ENCODE results near the gene MCCC1.

MCCC1 gene

DNA sequence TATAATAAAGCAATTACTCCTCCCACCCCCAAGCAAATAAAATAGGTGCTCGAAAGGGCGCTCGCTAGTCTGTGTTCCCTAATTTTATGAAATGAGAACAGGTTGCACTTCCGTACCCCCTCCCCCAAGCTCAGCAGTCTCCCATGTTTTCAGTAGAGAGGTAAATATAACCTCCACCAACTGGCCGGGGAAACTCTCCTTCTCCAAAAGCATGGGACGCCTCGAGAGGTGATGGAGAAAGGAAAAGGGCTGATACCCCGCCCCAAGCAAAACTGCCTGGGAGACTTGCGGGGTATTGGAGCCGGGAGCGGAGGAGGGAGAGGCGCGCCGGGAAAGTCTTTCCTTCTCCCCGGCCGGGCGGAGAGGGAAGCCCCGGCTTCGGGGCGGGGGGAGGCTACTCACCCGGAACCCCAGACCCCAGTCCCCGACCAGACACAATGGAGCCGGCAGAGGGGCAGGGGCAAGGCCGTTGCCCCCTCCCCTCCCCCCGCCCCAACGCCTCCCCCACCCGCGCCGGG, 119.6 kb downstream of the MCCC1 start:
- DNase-seq = peak; percentile 53

DNA sequence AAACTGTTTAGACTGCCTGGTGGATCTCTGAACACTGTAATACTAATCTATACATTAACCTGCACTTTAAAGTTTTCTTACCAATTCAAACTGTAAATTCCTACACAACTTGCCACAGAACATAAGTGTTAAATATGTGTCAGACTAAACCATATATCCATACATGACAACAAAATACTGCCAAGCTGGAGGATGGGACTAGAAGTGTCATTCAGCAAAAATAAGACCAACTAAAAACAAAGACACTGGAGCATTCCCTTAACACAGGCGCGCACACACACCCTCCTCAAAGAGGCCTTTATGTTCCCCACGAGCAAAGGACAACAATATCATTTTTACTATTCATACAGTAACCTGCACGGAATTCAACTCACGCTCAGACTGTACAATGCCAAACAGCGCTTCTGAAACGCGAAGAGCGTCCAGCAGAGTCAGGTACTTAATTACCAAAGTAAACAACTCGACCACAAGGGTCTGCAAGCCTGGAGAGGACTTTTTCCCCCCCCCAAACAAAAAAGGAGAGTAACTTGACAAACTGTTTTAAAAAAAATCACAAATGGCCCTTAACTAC, 120.1 kb downstream of the MCCC1 start:
- DNase-seq = no peak

DNA sequence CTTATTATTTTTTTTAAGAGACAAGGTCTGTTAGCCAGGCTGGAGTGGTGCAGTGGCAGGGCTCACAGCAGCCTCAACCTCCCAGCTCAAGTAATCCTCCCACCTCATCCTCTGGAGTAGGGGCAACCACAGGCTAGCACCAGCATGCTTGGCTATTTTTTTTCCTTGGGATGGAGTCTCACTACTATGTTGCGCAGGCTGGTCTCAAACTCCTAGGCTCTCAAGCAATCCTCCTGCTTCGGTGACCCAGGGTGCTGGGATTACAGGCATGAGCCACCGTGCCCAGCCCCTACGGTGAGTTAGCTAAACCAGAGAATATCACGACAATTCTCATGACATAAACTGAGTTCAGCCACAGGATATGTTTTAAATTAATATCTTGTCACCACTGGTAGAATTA, 120.9 kb downstream of the MCCC1 start:
- DNase-seq = no peak

DNA sequence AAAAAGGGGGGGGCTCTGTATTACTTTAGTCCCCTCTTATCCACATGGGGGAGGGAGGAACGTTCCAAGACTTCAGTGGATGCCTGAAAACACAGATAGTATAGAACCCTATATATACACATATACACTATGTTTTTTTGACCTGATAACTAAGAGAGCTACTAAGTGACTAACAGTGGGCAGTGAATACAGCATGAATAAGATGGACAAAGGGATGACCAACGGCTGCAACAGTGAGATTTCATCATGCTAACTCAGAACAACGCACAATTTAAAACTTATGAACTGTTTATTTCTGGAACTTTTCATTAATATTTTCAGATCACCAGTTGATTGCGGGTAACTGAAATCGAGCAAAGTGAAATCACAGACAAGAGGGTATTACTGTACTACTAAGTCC, 126.2 kb downstream of the MCCC1 start:
- DNase-seq = no peak

DNA sequence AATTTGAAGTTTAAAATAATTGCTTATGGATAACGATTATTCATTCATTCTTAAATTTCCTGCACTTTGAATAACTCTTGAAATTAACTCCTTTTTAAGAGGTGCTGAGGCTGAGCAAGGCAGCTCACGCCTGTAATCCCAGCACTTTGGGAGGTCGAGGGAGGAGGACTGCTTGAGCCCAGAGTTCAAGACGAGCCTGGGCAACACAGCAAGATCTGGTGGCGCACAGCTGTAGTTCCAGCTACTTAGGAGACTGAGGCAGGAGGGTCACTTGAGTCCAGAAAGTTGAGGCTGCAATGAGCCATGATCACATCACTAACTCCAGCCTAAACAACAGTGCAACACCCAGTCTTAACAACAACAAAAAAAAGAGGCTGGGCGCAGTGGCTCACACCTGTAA, 126.9 kb downstream of the MCCC1 start:
- DNase-seq = no peak

DNA sequence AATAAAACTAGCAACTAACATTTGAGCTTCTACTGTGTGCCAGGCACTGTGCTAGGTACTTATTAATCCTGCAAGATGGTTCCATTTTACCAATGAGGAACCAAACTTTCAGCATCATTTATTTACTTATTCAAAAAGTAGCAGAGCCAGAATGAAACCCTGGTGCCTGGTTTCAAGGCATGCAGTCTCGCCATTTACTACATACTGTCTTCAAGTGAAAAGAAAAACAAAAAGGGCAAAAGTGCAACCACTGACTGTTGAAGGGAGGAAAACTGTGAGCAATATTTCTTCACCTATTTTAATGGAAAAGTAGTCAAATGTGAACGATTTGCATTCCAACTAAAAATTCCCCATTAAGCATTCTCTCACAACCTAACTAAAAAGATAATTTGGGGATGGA, 127.7 kb downstream of the MCCC1 start:
- no peak for DNase-seq

DNA sequence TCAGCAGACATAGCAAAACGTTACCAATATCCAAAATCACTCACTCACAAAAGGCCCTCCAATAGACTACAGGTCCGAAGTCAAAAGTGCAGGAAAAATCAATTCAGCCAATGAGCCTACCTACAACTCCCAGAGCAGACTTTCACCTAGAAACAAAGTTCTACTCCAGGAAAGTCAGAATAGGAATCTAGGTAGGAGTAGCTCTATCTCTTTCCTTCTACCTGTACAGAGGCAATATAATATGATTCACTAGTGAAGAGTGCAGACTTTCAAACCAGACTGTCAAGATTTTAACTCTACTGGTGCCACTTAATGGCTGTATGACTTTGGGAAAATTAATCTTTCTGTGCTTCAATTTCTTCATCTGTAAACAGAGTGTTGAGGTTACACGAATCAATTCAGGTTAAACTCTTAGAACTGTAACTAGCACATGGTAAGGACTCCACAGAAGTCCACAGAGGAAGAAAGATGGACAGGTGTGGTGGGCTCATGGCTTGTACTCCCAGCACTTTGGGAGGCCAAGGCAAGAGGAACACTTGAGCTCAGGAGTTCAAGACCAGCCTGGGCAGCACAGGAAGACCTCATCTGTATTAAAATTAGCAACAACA, 128.4 kb downstream of the MCCC1 start:
- DNase-seq = no peak

DNA sequence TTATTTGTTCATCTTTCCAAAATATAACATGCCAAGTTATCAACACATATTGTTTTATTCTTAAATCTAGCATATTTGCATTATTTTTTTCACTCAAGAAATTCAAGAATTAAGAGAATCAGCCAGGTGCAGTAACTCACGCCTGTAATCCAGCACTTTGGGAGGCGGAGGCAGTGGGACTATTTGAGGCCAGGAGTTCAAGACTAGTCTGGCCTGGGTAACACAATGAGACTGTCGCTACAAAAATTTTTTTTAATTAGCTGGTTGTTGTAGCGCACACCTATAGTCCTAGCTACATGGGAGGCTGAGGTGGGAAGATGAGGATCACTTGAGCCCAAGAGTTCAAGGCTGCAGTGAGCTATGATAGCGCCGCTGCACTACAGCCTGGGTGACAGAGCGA, 129.4 kb downstream of the MCCC1 start:
- DNase-seq = no peak

DNA sequence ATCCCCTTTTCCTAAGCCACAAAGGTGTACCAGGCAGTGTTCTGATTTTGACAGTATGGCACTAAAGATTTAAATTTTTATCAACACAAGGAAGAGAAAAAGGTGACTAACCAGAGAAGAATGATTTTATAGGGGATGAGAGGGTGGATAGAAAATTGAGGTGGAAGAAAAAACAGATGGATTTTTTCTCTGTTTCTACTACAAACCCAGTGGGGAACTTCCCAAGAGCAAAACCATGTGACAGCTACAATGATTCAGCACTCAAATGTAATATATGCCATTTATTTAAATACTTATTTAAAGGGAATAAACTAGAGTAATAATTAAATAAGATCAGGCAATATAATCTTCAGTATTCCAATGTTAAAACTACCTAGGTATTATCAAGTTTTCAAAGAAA, 130.0 kb downstream of the MCCC1 start:
- DNase-seq = no peak

DNA sequence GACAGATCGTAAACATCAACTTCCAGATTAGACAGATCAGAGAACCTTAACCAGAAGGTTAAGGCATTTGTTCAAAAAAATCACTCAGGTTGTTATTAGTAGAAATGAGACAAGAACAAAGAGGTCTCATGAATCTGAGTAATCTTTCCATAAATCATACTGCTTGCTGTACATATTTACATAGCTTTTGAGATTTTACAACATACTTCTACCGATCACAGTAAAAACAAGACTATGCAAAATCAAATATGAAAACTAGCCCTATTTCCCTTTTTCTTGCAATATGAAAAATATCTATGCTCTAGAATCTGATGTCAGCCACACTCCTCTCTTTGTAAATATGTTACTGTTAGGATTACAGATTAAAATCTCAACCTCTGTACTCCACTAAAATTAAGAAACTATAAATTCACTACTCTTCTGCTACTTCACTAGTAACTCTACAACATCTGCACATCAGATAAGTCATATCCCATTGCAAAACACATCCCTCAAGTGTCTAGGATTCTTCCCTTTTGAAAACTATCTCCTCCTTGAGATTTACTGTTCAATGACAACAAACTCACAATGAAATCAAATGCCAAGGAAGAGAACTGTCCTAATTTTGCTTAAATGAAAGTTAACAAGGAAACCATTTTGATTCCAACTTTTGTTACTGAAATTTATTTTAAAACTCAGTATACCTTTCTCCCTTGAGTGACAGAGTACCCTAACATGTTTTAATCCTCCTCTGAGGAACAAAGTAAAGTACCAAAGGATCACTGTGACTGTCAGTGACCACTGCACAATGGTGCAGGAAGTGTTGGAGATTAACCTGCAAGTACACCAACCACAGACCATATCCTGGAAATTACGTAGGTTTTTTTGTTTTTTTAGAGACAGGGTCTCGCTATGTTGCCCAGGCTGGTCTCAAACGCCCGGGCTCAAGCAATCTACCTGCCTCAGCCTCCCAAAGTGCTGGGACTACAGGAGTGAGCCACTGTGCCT, 131.8 kb downstream of the MCCC1 start:
- no peak for DNase-seq

DNA sequence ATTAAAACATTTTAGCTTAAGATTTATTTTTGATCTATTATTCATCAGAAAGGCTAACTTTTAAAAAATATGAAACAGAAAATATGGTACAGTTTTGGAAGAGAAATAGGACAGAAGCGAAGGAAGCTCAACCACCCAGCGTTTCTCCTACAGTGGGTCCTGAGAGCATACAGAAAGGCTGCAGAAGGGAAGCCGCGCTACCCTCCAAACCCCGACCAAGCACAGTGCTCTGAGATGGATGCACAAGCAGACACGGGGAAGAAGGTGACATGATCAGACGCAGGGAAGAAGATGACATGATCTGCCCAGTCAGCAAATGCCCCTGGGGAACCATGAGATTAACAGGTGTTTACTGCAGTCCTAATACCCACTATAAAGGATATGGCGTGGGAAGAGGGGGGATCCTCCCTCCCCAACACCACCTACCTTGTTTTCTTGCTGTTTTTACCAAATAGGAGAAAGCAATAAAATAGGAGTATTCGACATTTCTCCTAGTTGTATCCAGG, 133.4 kb downstream of the MCCC1 start:
- DNase-seq = no peak

Data from femur (tissue), 1 donor.